ENCODE data around the gene ZYX.

Gene ZYX

DNA sequence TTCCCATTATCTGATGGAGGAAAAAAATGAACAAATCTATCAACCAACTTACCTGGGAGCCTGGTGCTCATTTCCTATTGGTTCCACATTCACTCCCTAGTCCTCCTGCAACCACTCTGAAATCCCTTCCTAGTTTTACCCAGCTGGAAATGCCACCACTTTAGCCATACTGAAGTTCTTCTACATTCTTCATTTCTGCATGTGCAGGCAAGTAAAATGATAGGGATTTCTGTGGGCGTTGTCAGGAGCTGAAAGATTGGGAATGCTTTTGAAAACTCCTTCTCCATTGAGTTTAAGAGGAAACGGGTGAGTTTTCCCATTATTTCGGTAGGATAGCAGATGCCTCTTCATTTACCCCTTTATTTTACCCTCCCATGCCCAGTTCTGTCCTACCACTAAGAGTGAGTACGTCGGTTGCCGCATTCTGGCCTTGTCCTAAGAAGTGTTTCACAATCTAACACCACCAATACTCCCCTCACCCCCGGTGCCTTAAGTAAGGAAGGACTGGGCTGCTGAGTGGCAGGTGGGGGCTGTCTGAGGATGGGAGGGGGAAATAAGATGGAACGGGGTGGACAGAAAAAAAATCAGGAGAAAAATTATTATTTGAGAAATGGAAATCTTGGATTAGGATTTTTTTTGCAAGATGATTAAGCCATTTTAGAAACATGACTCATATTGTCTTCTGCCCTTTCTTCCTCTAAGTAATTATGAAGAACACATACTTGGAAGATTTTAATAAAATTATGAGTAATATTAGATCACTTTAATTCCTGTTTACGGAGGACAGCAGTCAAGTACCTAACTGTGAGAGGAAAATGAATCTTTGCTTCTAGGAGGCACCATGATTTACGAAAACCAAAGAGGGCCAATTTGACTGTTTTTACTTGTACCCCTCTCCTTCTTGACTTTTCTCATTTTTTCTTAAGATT lies 48.9 kb downstream of the ZYX start:
- in situ Hi-C loops (cut with MboI; ENCODE audit: low pct_unique_long_range_greater_than_20kb, low sequenced_read_pairs, unreplicated experiment) = no loop called here
- TF ChIP-seq, protein P1, sequence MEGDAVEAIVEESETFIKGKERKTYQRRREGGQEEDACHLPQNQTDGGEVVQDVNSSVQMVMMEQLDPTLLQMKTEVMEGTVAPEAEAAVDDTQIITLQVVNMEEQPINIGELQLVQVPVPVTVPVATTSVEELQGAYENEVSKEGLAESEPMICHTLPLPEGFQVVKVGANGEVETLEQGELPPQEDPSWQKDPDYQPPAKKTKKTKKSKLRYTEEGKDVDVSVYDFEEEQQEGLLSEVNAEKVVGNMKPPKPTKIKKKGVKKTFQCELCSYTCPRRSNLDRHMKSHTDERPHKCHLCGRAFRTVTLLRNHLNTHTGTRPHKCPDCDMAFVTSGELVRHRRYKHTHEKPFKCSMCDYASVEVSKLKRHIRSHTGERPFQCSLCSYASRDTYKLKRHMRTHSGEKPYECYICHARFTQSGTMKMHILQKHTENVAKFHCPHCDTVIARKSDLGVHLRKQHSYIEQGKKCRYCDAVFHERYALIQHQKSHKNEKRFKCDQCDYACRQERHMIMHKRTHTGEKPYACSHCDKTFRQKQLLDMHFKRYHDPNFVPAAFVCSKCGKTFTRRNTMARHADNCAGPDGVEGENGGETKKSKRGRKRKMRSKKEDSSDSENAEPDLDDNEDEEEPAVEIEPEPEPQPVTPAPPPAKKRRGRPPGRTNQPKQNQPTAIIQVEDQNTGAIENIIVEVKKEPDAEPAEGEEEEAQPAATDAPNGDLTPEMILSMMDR (IDR thresholded peaks at IDR 0.05; ENCODE audit: extremely low read depth, insufficient read depth, missing control alignments) = no peak
- DNase-seq (ENCODE audit: low spot score) = no peak

DNA sequence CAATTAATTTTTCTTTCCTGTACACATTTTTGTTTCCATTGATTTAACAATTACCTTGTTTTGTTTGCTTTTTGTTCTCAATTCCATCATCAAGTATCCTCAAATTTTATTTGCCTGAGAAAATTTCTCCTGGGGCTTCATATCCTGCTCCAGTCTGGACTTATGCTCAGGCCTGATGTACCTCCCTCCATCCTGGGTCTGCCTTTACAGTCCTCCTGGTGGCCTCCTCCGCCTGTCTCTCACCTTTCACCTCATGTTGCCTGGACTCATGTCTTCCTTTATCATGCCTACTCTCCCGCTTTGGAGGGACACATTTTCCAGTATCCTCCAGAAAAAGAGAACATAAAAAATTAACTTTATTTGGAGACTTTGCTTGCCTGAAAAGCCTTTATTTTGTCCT lies 50.0 kb downstream of the ZYX start:
- DNase-seq (ENCODE audit: low spot score) = no peak
- TF ChIP-seq, protein P1 (IDR thresholded peaks at IDR 0.05; ENCODE audit: extremely low read depth, insufficient read depth, missing control alignments) = no peak
- in situ Hi-C loops (cut with MboI; ENCODE audit: low pct_unique_long_range_greater_than_20kb, low sequenced_read_pairs, unreplicated experiment) = no loop called here

GRCh38 chr7:143433759-143434158 lies 52.6 kb downstream of the ZYX start:
- in situ Hi-C loops (cut with MboI; ENCODE audit: low pct_unique_long_range_greater_than_20kb, low sequenced_read_pairs, unreplicated experiment) = no loop called here
- TF ChIP-seq, protein P1 (IDR thresholded peaks at IDR 0.05; ENCODE audit: extremely low read depth, insufficient read depth, missing control alignments) = no peak

GRCh38 chr7:143434660-143435059 lies 53.5 kb downstream of the ZYX start:
- TF ChIP-seq, protein P1 (IDR thresholded peaks at IDR 0.05; ENCODE audit: extremely low read depth, insufficient read depth, missing control alignments) = no peak
- DNase-seq (ENCODE audit: low spot score) = no peak
- in situ Hi-C loops (cut with MboI; ENCODE audit: low pct_unique_long_range_greater_than_20kb, low sequenced_read_pairs, unreplicated experiment) = no loop called here

More at GRCh38 chr7:143433759-143434158, 52.6 kb downstream of the ZYX start:
- DNase-seq (ENCODE audit: low spot score) = no peak

DNA sequence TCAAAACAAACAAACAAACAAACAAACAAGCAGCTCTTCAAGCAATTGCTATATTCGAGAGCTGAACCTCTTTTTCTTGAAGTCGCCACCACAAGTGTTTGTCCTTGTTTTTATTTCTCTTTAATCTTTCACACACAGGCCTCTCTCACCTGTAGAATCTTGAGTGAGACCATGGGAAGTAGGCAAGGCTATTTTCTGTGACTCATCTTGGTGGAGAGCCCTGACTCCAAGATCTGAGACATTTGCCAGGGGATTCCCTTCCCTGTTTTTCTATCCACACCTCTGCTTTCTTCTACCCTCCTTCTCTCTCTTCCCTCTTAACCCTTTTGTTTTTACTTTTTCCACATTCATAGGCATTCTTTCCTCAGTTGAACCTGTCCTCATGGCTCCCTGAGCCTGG lies 54.1 kb downstream of the ZYX start:
- no peak for DNase-seq (ENCODE audit: low spot score)
- TF ChIP-seq, protein P1 (IDR thresholded peaks at IDR 0.05; ENCODE audit: extremely low read depth, insufficient read depth, missing control alignments) = no peak
- in situ Hi-C loops (cut with MboI; ENCODE audit: low pct_unique_long_range_greater_than_20kb, low sequenced_read_pairs, unreplicated experiment) = no loop called here

DNA sequence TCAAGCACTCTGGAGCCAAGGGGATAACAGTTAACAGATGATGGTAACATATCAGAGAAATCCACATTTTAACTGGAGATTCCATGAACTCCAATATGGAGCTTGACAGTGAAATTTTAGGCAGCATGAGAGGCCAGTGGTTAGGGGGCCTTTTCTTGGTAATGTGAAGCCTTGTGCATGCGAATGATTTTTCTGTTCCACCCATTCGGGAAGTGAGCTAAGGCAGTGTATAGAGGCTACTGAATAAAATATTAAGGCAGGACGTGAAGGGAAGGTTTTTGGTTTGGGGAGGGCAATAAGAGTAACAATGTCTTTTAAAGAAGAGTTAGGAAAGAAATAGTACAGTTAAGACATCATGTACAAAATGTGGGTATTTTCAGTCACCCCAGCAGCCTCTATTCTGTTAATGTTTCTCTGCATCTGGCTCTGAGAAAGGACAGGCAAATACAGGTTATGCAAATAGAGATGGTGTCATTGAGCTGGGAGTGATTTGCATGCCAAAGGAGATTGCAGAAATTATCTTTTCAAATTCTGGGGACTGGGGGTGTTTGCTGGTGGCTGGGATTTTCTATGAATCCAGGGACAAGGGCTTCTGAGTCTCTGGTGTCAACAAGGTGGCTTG lies 55.3 kb downstream of the ZYX start:
- in situ Hi-C loops (cut with MboI; ENCODE audit: low pct_unique_long_range_greater_than_20kb, low sequenced_read_pairs, unreplicated experiment) = no loop called here
- DNase-seq (ENCODE audit: low spot score) = no peak
- TF ChIP-seq, protein P1 (IDR thresholded peaks at IDR 0.05; ENCODE audit: extremely low read depth, insufficient read depth, missing control alignments) = no peak

Data from GM13977 (cell line).